ENCODE data around the gene FRMPD2.
"Not testable (repeated sequence)": the region's sequence is repeated elsewhere in the genome, so short reads cannot be mapped to it uniquely, and the experiment has no call there.

The FRMPD2 gene

DNA sequence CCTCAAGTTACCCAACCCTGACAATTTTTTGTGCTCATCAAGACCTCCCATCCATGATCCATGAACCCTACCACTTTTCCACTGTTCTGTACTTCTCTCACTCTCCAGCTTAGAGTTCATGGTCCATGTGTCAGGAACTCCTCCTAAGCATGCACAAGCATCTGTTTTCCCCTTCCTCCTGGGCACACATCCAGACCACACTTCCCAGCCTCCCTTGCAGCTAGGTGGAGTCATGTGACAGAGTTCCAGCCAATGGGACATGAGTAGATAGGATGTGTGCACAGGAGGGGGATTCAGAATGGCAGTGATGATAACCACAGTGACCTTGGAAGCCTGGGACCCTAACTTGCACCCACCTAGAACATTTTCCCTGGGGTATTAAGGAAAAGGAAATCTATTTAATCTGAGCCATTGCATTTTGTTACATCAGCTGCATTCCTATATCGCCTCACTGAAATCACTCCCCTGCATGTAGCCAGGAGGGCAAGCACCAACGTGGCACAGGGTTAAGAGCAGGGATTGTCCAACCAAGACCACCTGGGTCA lies 9.6 kb upstream of the FRMPD2 start:
- no peak for TF ChIP-seq ZNF274 (IDR thresholded peaks at IDR 0.05; ENCODE audit: low read depth, low read length)
- no peak overlapping the region for H3K4me3 ChIP-seq (ENCODE audit: low read length)

DNA sequence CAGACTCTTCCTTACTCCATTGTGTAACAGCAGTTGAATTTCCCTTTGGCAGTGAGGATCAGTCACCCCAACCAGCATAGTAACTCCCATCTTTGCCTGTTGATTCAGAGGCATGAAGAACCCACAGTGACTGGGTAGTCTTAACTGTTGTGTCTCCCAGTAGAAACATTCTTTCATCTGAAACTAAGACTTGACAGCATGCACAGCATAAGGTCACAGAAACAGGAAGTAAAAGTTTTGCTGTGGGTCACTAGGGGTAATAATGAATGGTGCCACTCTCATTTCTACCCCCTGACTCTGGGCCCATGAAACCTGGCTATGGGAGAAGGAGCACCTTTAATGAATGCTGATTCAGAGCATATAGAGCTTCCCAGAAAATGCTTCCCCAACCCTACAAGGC lies 8.3 kb upstream of the FRMPD2 start:
- no peak for TF ChIP-seq ZNF274 (IDR thresholded peaks at IDR 0.05; ENCODE audit: low read depth, low read length)
- no peak overlapping the region for H3K4me3 ChIP-seq (ENCODE audit: low read length)

DNA sequence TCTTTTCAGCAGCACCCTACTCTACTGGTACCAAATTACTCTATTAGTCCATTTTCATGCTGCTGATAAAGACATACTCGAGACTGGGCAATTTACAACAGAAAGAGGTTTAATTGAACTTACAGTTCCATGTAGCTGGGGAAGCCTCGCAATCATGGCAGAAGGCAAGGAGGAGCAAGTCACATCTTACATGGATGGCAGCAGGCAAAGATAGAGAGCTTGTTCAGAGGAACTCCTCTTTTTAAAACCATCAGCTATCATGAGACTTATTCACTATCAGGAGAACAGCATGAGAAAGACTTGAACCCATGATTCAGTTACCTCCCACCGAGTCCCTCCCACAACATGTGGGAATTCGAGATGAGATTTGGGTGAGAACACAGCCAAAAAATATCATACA lies 7.2 kb upstream of the FRMPD2 start:
- H3K4me3 ChIP-seq (ENCODE audit: low read length), result not testable (repeated sequence)

DNA sequence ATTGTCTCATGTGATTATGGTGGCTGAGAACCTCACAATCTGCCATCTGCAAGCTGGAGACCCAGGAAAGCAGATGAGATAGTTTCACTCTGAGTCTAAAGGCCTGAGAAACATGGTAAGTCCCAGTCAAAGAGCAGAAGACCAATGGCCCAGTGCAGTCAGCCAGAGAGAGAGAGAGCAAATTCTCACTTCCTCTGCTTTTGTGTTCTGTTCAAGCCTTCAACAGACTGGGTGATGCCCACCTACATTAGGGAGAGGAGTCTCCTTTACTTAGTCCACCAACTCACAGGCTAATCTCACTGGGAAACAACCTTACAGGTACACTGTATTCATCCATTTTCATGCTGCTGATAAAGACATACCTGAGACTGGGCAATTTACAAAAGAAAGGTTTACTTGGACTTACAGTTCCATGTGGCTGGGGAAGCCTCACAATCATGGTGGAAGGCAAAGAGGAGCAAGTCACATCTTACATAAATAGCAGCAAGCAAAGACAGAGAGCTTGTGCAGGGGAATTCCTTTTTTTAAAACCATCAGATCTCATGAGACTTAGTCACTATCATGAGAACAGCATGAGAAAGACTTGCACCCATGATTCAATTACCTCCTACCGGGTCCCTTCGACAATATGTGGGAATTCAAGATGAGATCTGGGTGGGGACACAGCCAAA lies 4.7 kb upstream of the FRMPD2 start:
- TF ChIP-seq ZNF274 (IDR thresholded peaks at IDR 0.05; ENCODE audit: low read depth, low read length), result no peak
- no peak overlapping the region for H3K4me3 ChIP-seq (ENCODE audit: low read length)

DNA sequence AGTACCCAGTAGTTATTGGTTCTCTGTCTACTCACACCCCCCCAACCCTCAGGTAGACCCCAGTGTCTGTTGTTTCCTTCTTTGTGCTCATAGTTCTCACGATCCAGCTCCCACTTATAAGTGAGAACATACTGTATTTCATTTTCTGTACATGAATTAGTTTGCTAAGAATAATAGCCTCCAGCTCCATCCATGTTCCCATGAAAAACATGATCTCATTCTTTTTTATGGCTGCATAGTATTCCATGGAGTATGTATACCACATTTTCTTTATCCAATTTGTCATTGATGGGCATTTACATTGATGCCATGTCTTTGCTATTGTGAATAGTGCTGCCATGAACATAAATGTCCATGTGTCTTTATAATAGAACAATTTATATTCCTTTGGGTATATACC lies 2.6 kb upstream of the FRMPD2 start:
- H3K4me3 ChIP-seq (ENCODE audit: low read length), result no peak overlapping the region
- no peak for TF ChIP-seq ZNF274 (IDR thresholded peaks at IDR 0.05; ENCODE audit: low read depth, low read length)

DNA sequence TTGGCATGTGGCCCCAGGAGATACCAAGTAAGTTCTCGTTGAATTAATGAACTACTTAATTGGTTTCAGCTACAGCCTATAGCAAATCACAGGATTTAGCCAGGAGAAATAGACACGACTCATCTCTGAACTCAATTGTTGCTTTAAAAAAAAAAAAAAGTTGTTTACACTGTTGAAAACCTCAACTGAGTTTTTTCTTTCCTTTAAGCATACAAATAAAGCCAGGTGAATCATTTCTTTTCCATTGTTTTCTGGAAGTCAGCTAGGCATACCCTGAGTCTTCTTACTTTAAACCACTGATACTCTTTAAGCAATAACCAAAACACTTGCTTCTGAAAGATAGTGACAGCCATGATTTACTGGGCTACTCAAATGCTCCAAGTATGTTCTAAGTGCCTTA lies 755 bp downstream of the FRMPD2 start:
- no peak for TF ChIP-seq ZNF274 (IDR thresholded peaks at IDR 0.05; ENCODE audit: low read depth, low read length)
- no peak overlapping the region for H3K4me3 ChIP-seq (ENCODE audit: low read length)

DNA sequence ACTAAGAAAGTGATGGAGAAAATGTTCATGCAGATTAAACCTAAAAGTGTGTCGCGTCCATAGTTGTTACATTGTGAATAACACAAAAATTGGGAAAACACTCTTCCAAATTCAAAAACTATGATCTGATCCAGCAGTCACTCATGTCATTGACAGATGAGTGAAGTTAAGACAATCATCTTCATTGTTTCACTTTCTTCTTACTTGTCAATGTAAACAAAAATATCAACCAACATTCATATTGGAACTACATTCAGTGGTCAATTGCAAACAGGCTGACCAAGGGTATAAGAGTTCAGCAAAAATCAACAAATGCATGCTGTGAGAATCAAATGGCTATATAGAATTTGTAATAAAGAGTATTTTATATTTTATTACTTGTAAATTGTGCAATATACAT lies 1.8 kb downstream of the FRMPD2 start:
- no peak for TF ChIP-seq ZNF274 (IDR thresholded peaks at IDR 0.05; ENCODE audit: low read depth, low read length)
- no peak overlapping the region for H3K4me3 ChIP-seq (ENCODE audit: low read length)

DNA sequence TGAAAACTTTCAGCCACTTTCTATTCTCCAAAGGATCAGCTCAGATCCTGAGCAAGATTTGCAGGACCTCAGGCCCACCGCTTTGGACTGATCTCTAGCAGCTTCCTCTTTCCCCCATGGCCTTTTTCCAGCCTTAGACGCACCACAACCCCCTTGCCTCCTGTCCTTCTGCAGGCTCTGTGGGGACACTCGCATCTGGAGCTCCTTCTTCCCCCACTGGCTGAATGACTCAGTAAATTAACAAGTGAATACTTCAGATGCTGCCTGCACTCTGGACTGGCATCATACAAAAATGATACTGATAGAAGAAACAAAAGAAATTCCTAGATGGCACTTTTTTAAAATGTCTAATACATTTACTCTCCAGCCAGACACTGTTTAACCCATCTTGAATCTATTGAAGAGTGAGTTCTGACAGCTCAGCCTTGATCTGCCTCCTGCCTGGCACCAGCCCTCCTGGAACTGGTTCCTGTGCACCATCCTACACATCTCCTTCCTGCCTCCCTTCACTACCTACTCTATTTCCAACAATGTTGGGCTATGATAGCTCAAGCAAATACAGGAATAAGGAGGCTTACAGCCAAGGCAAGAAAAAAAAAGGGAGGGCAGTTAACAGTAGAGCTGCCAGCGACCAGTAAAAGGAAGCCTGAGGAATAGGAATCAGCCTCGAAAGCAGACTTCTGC lies 3.3 kb downstream of the FRMPD2 start:
- no peak overlapping the region for H3K4me3 ChIP-seq (ENCODE audit: low read length)
- no peak for TF ChIP-seq ZNF274 (IDR thresholded peaks at IDR 0.05; ENCODE audit: low read depth, low read length)

DNA sequence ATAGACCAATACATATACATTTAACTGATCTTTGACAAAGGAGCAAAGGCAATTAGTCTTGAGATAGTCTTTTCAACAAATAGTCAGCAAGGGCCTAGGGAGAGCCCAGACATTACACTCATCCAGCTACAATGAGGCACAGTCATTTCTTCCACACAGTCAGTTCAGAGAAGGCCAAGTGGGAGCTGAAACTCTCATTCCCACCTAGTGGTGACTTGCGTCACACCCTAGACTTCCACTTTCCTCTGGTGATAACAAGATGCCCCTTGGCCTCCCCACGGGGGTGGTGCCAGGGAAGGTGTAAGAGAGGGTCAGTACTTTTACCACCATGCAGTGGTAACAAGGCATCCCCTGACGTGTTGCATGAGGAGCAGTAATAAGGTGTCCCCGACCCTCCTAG lies 8.0 kb downstream of the FRMPD2 start:
- no peak overlapping the region for H3K4me3 ChIP-seq (ENCODE audit: low read length)
- no peak for TF ChIP-seq ZNF274 (IDR thresholded peaks at IDR 0.05; ENCODE audit: low read depth, low read length)

DNA sequence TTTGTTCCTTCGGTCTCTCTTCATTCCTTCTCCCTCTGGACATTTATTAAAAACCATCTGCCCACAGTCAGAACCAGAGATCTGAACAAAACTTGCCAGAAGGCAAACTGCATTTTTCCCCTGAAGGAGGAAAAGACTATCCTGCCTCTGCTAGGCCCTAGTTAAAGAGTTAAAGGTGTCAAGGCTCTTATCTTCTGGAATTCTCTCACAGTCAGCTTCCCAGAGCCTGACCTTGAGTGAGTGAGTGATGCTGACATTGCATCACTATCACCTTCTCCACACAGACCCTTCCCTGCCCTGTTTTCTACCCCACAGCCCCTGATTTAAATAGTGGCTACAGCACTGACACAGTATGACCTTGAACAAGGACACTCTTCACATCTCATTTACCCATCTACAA lies 16.4 kb downstream of the FRMPD2 start:
- no peak overlapping the region for H3K4me3 ChIP-seq (ENCODE audit: low read length)
- no peak for TF ChIP-seq ZNF274 (IDR thresholded peaks at IDR 0.05; ENCODE audit: low read depth, low read length)

DNA sequence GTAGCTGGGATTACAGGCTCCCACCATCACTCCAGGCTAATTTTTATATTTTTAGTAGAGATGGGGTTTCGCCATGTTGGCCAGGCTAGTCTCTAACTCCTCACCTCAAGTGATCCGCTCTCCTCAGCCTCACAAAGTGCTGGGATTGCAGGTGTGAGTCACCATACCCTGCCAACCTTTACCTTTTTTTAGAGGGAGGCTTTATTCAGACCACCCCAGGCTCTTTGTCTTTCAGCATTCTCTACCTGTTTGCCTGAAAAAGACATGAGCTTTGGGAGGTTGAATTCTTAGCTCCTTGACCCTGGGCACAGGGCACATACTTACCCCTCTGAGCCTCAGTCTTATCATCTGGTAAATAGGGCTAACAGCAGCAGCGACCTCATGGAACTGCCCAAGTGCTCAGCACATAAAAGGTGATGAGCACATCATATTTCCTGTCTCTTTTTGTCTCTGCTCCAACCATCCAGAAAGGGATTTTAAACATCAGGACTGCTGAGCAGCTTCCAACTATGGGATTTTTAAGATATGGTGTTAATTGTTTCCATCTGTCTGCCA lies 17.0 kb downstream of the FRMPD2 start:
- TF ChIP-seq ZNF274 (IDR thresholded peaks at IDR 0.05; ENCODE audit: low read depth, low read length), result no peak
- H3K4me3 ChIP-seq (ENCODE audit: low read length), result no peak overlapping the region

DNA sequence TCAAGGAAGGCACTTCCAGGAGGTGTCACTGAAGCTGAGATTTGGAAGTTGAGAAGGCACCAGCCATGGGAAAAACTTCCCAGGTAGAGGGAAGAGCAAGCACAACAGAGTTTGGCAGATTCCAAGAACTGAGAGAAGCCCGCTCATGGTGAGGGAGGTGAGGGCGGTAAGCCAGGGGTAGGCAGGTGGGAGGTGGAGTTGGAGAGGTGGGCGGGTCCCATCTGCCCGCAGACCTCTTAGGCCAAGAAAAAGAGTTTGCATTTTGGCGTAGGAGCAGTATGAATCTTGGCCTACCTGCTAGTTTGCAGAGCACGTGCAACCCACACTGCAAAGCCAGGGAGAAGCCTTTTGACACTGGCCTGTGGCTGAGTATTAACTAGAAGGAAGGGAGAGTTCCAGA lies 18.8 kb downstream of the FRMPD2 start:
- TF ChIP-seq ZNF274 (IDR thresholded peaks at IDR 0.05; ENCODE audit: low read depth, low read length), result no peak
- no peak overlapping the region for H3K4me3 ChIP-seq (ENCODE audit: low read length)

DNA sequence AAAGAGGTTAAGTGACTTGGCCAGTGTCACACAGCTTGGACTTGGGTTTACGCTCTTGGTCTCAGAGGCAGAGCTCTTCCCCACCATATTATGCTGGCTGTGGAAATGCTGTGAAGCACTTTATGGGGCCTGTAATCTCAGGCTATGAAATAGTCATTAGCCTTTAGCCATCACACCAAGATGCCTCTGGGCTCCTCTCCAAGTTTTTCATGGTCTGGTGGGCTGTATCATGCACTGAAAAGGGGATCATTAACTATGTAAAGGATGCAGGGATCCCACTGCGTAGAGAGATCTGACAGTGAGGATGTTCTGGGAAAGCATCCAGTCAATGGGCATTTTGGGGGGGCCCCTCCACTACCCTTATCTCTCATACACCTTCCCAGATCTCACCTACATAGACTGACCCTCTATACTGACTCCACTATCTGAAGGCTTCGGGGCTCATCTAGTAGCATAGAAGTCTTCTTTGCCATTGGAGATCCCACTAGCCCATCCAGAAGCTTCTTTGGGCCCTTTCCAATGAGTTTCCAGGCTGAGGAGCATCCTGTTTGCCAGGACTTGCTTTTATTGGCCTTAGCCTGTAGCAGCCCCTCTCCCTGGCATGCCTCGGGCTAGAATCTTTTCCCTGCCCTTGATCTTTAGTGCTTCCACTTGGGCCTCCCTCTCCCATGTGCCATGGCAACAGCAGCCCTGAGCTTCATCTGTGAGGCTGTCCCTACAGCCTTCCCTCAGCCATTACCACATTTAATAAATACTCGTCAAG lies 19.6 kb downstream of the FRMPD2 start:
- no peak overlapping the region for H3K4me3 ChIP-seq (ENCODE audit: low read length)
- no peak for TF ChIP-seq ZNF274 (IDR thresholded peaks at IDR 0.05; ENCODE audit: low read depth, low read length)

DNA sequence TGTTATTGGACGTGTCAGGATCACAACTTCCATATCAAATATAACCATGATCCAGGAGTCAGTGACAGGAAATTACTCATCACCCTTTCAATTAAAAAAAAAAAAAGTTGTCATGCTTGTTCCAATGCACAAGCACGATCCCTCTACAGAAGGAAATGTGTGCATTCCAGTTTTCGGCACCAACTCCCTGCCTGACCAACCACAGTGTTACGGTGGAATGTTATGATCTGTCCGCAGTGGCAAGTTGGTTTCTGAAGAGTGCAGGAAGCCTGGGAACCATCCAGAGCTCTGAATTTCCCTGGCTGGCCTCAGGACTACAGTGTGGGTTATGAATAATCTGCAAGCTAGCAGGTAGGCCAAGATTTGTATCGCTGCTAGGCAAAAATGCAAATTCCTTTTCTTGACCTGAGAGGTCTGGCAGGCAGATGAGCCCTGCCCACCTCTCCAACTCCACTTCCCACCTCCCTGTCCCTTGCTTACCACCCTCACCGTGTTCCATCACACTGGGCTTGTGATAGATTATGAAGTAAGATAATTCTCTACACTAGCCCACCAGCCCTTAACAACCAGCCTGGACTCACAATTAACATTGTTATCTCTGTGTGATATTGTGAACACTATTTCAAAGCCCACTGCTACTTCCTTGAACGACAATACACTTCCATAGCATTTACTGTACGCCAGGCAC lies 20.4 kb downstream of the FRMPD2 start:
- H3K4me3 ChIP-seq (ENCODE audit: low read length), result no peak overlapping the region
- no peak for TF ChIP-seq ZNF274 (IDR thresholded peaks at IDR 0.05; ENCODE audit: low read depth, low read length)

Data from GM08714 (cell line).